ENCODE measurements around the gene RPL36.

Gene RPL36

GRCh38 chr19:5646703-5647102, 43.4 kb upstream of the RPL36 start:
- Histone ChIP-seq H3K9me3 (no peaks in the 10 kb centered on the region), H3K4me3 (ENCODE audit: low read depth, low read length) (no peak overlapping the region), H3K27me3 (no peaks in the 10 kb centered on the region), H3K4me1 (no peaks in the 10 kb centered on the region; the same call in 1 of the 2 replicates), H3K36me3 (peaks cover 91% of the 10 kb centered on the region)
- no peak for DNase-seq
- no peak for TF ChIP-seq CTCF (IDR thresholded peaks at IDR 0.05; ENCODE audit: low read depth, low read length)

GRCh38 chr19:5648464-5648863, 41.6 kb upstream of the RPL36 start:
- no peak for TF ChIP-seq CTCF (IDR thresholded peaks at IDR 0.05; ENCODE audit: low read depth, low read length)

GRCh38 chr19:5651361-5651760, 38.7 kb upstream of the RPL36 start:
- Histone ChIP-seq H3K36me3 (peaks cover 93% of the 10 kb centered on the region), H3K4me1 (peaks cover 2% of the 10 kb centered on the region)
- no peak for DNase-seq

More at GRCh38 chr19:5648464-5648863, 41.6 kb upstream of the RPL36 start:
- no peaks in the 10 kb centered on the region for H3K9me3 ChIP-seq
- peaks cover 93% of the 10 kb centered on the region for H3K36me3 ChIP-seq
- DNase-seq, result no peak
- peaks cover 2% of the 10 kb centered on the region for H3K4me1 ChIP-seq
- H3K4me3 ChIP-seq (ENCODE audit: low read depth, low read length), result no peak overlapping the region
- no peaks in the 10 kb centered on the region for H3K27me3 ChIP-seq

GRCh38 chr19:5652261-5652660, 37.8 kb upstream of the RPL36 start:
- peak; percentile 37 for TF ChIP-seq CTCF (IDR thresholded peaks at IDR 0.05; ENCODE audit: low read depth, low read length)
- Histone ChIP-seq H3K9me3 (no peaks in the 10 kb centered on the region), H3K4me1 (peaks cover 2% of the 10 kb centered on the region), H3K36me3 (peaks cover 92% of the 10 kb centered on the region), H3K27me3 (no peaks in the 10 kb centered on the region), H3K4me3 (ENCODE audit: low read depth, low read length) (no peak overlapping the region)
- DNase-seq, result peak; percentile 69

More at GRCh38 chr19:5651361-5651760, 38.7 kb upstream of the RPL36 start:
- no peaks in the 10 kb centered on the region for H3K27me3 ChIP-seq
- TF ChIP-seq CTCF (IDR thresholded peaks at IDR 0.05; ENCODE audit: low read depth, low read length), result peak; percentile 15; the same call in 1 of the 2 replicates
- H3K9me3 ChIP-seq, result no peaks in the 10 kb centered on the region
- no peak overlapping the region for H3K4me3 ChIP-seq (ENCODE audit: low read depth, low read length)

GRCh38 chr19:5654931-5655330, 35.2 kb upstream of the RPL36 start:
- no peak for TF ChIP-seq CTCF (IDR thresholded peaks at IDR 0.05; ENCODE audit: low read depth, low read length)
- no peaks in the 10 kb centered on the region for H3K27me3 ChIP-seq
- peaks cover 98% of the 10 kb centered on the region for H3K36me3 ChIP-seq
- no peak overlapping the region for H3K4me3 ChIP-seq (ENCODE audit: low read depth, low read length)
- H3K4me1 ChIP-seq, result peaks cover 2% of the 10 kb centered on the region
- DNase-seq, result no peak
- H3K9me3 ChIP-seq, result no peaks in the 10 kb centered on the region

GRCh38 chr19:5655412-5655811, 34.7 kb upstream of the RPL36 start:
- H3K36me3 ChIP-seq, result peaks cover 98% of the 10 kb centered on the region
- no peak overlapping the region for H3K4me3 ChIP-seq (ENCODE audit: low read depth, low read length)
- no peaks in the 10 kb centered on the region for H3K9me3 ChIP-seq
- no peak for TF ChIP-seq CTCF (IDR thresholded peaks at IDR 0.05; ENCODE audit: low read depth, low read length)
- no peaks in the 10 kb centered on the region for H3K27me3 ChIP-seq
- DNase-seq, result no peak
- peaks cover 2% of the 10 kb centered on the region for H3K4me1 ChIP-seq
